WTC11 (cell line): ENCODE results near the gene PIK3R6. TPM values are rescaled to one million over a fixed set of nuclear protein-coding genes. Genes with fewer than 3 reads are reported as not detected.
"Not testable (repeated sequence)": the region's sequence is repeated elsewhere in the genome, so short reads cannot be mapped to it uniquely, and the experiment has no call there.

Source experiments
- ATAC-seq: fragments of 200-7000 bp; cut with Tn5 transposase; 2 replicates; pipeline ENCODE4 v1.10.0; 2021; ENCODE audit warnings: mild to moderate bottlenecking, moderate library complexity
- CTCF ChIA-PET: fragments of 300-600 bp; sonication (Branson Sonifier 250); formaldehyde crosslinking; loops from one replicate; lab custom pipeline; 2021; ENCODE audit warnings: antibody characterized with exemption; lab: Charles Lee
- POLR2A ChIA-PET: fragments of 350-600 bp; sonication (Branson Sonifier 250); formaldehyde crosslinking; loops from one replicate; lab custom pipeline; 2021; ENCODE audit warnings: antibody characterized with exemption; lab: Charles Lee
- DNase-seq: peaks from one replicate; pipeline ENCODE4 v3.0.0; 2021; ENCODE audit warnings: low spot score
- H3K27ac Mint-ChIP-seq: 2 replicates; pipeline ENCODE4 v1.8.0; 2021; ENCODE audit warnings: mixed read lengths
- H3K27me3 Mint-ChIP-seq: 2 replicates; pipeline ENCODE4 v1.8.0; 2021; ENCODE audit warnings: low read depth, mild to moderate bottlenecking, moderate library complexity, mixed read lengths
- H3K36me3 Mint-ChIP-seq: 2 replicates; pipeline ENCODE4 v1.8.0; 2021; ENCODE audit warnings: mixed read lengths
- H3K4me1 Mint-ChIP-seq: 2 replicates; pipeline ENCODE4 v1.8.0; 2022; ENCODE audit warnings: mixed read lengths
- H3K4me3 Mint-ChIP-seq: 2 replicates; pipeline ENCODE4 v1.8.0; 2021; ENCODE audit warnings: mild to moderate bottlenecking, moderate library complexity, mixed read lengths
- H3K9me3 Mint-ChIP-seq: 2 replicates; pipeline ENCODE4 v1.8.0; 2021; ENCODE audit warnings: mixed read lengths
- ATF1 ChIP-seq: sonication (generic); formaldehyde crosslinking; IDR thresholded peaks from 2 replicates; pipeline ENCODE4 v1.8.1; 2023; ENCODE audit warnings: mild to moderate bottlenecking, moderate library complexity, missing genetic modification reagents
- FOXP1 ChIP-seq: sonication (generic); formaldehyde crosslinking; IDR thresholded peaks from 2 replicates; pipeline ENCODE4 v1.8.0; 2022; ENCODE audit warnings: missing genetic modification reagents, mild to moderate bottlenecking, moderate library complexity, borderline replicate concordance
- JAZF1 ChIP-seq: fragments of 250-450 bp; sonication (Bioruptor Pico); IDR thresholded peaks from 2 replicates; pipeline ENCODE4 v1.9.0; 2021; ENCODE audit warnings: moderate library complexity, mild to moderate bottlenecking, inconsistent platforms
- NR3C1 ChIP-seq: sonication (generic); formaldehyde crosslinking; conservative IDR thresholded peaks from 2 replicates; pipeline ENCODE4 v1.8.1; 2023; ENCODE audit warnings: low read depth, mild to moderate bottlenecking, missing genetic modification reagents
- PRRX2 ChIP-seq: fragments of 250-450 bp; sonication (Bioruptor Pico); IDR thresholded peaks from 2 replicates; pipeline ENCODE4 v1.8.0; 2021; ENCODE audit warnings: mild to moderate bottlenecking
- TP53 ChIP-seq: sonication (generic); formaldehyde crosslinking; IDR thresholded peaks from 2 replicates; pipeline ENCODE4 v1.8.1; 2023; ENCODE audit warnings: mild to moderate bottlenecking, missing genetic modification reagents
- ZNF317 ChIP-seq: sonication (generic); formaldehyde crosslinking; IDR thresholded peaks from 2 replicates; pipeline ENCODE4 v1.8.1; 2023; ENCODE audit warnings: low read depth, mild to moderate bottlenecking, moderate library complexity, missing genetic modification reagents, borderline replicate concordance
- total RNA-seq: library from RNA; stranded (reverse); gene quantifications from 3 replicates; pipeline ENCODE4 v1.2.3, GENCODE V29; 2021
- TF ChIP-seq, protein P1 (sequence below): sonication (generic); formaldehyde crosslinking; IDR thresholded peaks from 2 replicates; pipeline ENCODE4 v1.8.1; 2023; ENCODE audit warnings: mild to moderate bottlenecking, moderate library complexity, missing genetic modification reagents
- TF ChIP-seq, protein P2 (sequence below): fragments of 250-450 bp; sonication (Bioruptor Pico); IDR thresholded peaks from 2 replicates; pipeline ENCODE4 v2.1.2; 2022; ENCODE audit warnings: mild to moderate bottlenecking, moderate library complexity
- TF ChIP-seq, protein P3 (sequence below): sonication (generic); formaldehyde crosslinking; IDR thresholded peaks from 2 replicates; pipeline ENCODE4 v1.8.1; 2022; ENCODE audit warnings: missing genetic modification reagents, borderline replicate concordance
- TF ChIP-seq, protein P4 (sequence below): fragments of 250-450 bp; sonication (Bioruptor Pico); conservative IDR thresholded peaks from 2 replicates; pipeline ENCODE4 v1.9.0; 2021; ENCODE audit warnings: mild to moderate bottlenecking
- TF ChIP-seq, protein P5 (sequence below): sonication (generic); formaldehyde crosslinking; IDR thresholded peaks from 2 replicates; pipeline ENCODE4 v1.8.0; 2022; ENCODE audit warnings: mild to moderate bottlenecking, missing genetic modification reagents
- TF ChIP-seq, protein P6 (sequence below): sonication (generic); formaldehyde crosslinking; IDR thresholded peaks from 2 replicates; pipeline ENCODE4 v1.8.0; 2023; ENCODE audit warnings: mild to moderate bottlenecking, missing genetic modification reagents
- TF ChIP-seq, protein P7 (sequence below): sonication (generic); formaldehyde crosslinking; IDR thresholded peaks from 2 replicates; pipeline ENCODE4 v1.8.1; 2022; ENCODE audit warnings: mild to moderate bottlenecking, moderate library complexity, missing genetic modification reagents

PIK3R6 gene
- total RNA-seq, 1 experiment from 2014 or later: 0.15 TPM

DNA sequence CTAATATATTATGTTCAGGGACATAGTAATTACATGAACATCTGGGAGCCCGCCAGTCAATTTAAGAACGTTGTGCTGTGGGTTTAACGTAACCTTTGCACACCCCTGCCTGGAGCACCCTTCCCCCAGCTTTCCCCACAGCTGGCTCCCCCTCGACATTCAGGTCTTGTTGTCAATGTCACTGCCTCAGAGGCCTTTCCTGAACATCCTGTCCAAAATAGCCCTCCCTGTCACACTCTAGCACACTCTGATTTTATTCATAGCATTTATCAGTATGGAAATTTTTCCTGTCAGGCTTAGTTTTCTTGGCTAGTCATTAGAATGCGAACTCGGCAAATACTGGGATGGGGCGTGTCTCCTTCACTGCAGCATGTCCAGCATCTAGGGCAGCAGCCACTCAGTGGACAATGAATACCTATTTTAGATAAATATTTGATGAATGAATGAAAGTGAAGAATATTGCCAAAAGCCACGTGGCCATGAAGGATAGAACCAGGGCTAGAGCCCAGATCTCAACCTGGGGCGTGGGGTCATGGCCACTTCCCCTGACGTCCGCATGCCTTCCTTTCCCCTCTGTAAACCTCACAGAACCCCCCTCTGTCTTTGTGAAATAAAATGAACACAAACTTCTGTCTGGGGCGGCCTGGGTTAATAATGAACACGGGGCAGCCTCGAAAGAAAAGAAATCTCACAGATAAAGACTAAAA is 10.5 kb downstream of the PIK3R6 start:
- CTCF ChIA-PET: interaction anchor here (0.7 to 1.7 kb wide), 5 partner anchors 19 to 1033 kb away, joined by 3 to 7 read pairs (median 5); partner anchors contain the start of gene MFSD6L
- DNase-seq (no peak), ATAC-seq (no peak)
- POLR2A ChIA-PET: no interaction called here
- Mint-ChIP-seq H3K36me3 (no peaks in the 10 kb centered on the region), H3K9me3 (no peaks in the 10 kb centered on the region), H3K4me3 (no peak overlapping the region), H3K27ac (0 out of 2 replicates have a peak overlapping the region, but pooled peaks have one; percentile 63), H3K4me1 (peaks cover 41% of the 10 kb centered on the region), H3K27me3 (no peaks in the 10 kb centered on the region; the same call in 1 of the 2 replicates)
- no peak for TF ChIP-seq ZNF317 (CRISPR knock-in tag)
- TF ChIP-seq NR3C1 (CRISPR knock-in tag): no peak
- TF ChIP-seq PRRX2 (CRISPR knock-in tag): no peak
- TF ChIP-seq, protein P1, sequence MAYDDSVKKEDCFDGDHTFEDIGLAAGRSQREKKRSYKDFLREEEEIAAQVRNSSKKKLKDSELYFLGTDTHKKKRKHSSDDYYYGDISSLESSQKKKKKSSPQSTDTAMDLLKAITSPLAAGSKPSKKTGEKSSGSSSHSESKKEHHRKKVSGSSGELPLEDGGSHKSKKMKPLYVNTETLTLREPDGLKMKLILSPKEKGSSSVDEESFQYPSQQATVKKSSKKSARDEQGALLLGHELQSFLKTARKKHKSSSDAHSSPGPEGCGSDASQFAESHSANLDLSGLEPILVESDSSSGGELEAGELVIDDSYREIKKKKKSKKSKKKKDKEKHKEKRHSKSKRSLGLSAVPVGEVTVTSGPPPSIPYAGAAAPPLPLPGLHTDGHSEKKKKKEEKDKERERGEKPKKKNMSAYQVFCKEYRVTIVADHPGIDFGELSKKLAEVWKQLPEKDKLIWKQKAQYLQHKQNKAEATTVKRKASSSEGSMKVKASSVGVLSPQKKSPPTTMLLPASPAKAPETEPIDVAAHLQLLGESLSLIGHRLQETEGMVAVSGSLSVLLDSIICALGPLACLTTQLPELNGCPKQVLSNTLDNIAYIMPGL (CRISPR knock-in tag): no peak
- no peak for TF ChIP-seq FOXP1 (CRISPR knock-in tag)
- no peak for TF ChIP-seq TP53 (CRISPR knock-in tag)
- TF ChIP-seq, protein P2, sequence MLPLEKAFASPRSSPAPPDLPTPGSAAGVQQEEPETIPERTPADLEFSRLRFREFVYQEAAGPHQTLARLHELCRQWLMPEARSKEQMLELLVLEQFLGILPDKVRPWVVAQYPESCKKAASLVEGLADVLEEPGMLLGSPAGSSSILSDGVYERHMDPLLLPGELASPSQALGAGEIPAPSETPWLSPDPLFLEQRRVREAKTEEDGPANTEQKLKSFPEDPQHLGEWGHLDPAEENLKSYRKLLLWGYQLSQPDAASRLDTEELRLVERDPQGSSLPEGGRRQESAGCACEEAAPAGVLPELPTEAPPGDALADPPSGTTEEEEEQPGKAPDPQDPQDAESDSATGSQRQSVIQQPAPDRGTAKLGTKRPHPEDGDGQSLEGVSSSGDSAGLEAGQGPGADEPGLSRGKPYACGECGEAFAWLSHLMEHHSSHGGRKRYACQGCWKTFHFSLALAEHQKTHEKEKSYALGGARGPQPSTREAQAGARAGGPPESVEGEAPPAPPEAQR (CRISPR knock-in tag): no peak
- TF ChIP-seq, protein P3, sequence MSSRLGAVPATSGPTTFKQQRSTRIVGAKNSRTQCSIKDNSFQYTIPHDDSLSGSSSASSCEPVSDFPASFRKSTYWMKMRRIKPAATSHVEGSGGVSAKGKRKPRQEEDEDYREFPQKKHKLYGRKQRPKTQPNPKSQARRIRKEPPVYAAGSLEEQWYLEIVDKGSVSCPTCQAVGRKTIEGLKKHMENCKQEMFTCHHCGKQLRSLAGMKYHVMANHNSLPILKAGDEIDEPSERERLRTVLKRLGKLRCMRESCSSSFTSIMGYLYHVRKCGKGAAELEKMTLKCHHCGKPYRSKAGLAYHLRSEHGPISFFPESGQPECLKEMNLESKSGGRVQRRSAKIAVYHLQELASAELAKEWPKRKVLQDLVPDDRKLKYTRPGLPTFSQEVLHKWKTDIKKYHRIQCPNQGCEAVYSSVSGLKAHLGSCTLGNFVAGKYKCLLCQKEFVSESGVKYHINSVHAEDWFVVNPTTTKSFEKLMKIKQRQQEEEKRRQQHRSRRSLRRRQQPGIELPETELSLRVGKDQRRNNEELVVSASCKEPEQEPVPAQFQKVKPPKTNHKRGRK (CRISPR knock-in tag): no peak
- TF ChIP-seq, protein P4, sequence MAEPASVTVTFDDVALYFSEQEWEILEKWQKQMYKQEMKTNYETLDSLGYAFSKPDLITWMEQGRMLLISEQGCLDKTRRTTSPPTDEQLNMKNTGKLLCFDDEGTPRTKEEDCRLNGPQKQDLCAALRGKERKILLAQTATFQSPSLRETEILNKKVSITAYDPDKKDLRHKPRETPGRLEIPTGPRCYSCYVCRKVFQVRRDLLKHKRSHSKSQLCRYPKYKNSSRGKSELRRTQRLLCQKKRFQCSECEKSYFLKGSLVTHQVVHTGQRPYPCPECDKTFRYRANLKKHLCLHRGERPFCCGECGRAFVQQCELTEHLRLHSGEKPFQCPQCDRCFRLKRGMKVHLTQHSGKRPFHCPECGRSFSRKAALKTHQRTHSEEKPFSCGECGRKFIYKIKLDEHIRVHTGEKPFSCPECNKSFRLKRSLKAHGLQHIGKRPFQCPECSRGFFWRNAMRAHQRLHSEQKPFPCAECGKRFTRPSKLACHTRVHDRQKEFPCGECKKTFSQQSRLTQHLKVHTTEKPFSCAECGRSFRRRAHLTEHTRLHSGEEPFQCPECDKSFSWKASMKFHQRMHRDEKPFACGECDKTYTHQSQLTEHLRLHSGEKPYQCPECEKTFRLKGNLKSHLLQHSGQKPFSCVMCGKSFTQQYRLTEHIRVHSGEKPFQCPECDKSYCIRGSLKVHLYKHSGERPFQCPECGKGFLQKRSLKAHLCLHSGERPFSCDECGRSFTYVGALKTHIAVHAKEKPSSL: no peak
- TF ChIP-seq, protein P5, sequence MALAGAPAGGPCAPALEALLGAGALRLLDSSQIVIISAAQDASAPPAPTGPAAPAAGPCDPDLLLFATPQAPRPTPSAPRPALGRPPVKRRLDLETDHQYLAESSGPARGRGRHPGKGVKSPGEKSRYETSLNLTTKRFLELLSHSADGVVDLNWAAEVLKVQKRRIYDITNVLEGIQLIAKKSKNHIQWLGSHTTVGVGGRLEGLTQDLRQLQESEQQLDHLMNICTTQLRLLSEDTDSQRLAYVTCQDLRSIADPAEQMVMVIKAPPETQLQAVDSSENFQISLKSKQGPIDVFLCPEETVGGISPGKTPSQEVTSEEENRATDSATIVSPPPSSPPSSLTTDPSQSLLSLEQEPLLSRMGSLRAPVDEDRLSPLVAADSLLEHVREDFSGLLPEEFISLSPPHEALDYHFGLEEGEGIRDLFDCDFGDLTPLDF: no peak
- TF ChIP-seq ATF1 (CRISPR knock-in tag): no peak
- no peak for TF ChIP-seq JAZF1
- TF ChIP-seq, protein P6, sequence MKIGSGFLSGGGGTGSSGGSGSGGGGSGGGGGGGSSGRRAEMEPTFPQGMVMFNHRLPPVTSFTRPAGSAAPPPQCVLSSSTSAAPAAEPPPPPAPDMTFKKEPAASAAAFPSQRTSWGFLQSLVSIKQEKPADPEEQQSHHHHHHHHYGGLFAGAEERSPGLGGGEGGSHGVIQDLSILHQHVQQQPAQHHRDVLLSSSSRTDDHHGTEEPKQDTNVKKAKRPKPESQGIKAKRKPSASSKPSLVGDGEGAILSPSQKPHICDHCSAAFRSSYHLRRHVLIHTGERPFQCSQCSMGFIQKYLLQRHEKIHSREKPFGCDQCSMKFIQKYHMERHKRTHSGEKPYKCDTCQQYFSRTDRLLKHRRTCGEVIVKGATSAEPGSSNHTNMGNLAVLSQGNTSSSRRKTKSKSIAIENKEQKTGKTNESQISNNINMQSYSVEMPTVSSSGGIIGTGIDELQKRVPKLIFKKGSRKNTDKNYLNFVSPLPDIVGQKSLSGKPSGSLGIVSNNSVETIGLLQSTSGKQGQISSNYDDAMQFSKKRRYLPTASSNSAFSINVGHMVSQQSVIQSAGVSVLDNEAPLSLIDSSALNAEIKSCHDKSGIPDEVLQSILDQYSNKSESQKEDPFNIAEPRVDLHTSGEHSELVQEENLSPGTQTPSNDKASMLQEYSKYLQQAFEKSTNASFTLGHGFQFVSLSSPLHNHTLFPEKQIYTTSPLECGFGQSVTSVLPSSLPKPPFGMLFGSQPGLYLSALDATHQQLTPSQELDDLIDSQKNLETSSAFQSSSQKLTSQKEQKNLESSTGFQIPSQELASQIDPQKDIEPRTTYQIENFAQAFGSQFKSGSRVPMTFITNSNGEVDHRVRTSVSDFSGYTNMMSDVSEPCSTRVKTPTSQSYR (CRISPR knock-in tag): no peak
- TF ChIP-seq, protein P7, sequence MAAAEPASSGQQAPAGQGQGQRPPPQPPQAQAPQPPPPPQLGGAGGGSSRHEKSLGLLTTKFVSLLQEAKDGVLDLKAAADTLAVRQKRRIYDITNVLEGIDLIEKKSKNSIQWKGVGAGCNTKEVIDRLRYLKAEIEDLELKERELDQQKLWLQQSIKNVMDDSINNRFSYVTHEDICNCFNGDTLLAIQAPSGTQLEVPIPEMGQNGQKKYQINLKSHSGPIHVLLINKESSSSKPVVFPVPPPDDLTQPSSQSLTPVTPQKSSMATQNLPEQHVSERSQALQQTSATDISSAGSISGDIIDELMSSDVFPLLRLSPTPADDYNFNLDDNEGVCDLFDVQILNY (CRISPR knock-in tag): no peak

DNA sequence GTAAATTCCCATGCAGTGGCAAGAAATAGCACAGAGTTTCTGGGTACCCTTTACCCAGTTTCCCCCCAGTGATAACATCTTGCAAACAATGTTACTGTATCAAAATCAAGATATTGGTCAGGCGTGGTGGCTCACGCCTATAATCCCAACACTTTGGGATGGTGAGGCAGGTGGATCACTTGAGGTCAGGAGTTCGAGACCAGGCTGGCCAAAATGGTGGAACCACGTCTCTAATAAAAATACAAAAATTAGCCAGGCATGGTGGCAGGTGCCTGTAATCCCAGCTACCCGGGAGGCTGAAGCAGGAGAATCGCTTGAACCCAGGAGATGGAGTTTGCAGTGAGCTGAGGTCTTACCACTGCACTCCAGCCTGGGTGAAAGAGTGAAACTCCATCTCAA is 11.3 kb downstream of the PIK3R6 start:
- H3K4me1 Mint-ChIP-seq: peaks cover 41% of the 10 kb centered on the region
- POLR2A ChIA-PET, H3K27me3 Mint-ChIP-seq, ATAC-seq, H3K9me3 Mint-ChIP-seq, DNase-seq, H3K4me3 Mint-ChIP-seq, H3K36me3 Mint-ChIP-seq, H3K27ac Mint-ChIP-seq: not testable (repeated sequence)
- CTCF ChIA-PET: interaction anchor here (1.4 kb wide), 1 partner anchor 24 kb away, joined by 6 read pairs; no protein-coding TSS in a partner anchor
